HepG2 (cell line): ENCODE data around the gene HEMK1. TPM values are rescaled to one million over a fixed set of nuclear protein-coding genes. Genes with fewer than 3 reads are reported as not detected.

Source experiments
- ATAC-seq: fragments of 200-7000 bp; cut with Tn5 transposase; 3 replicates; pipeline ENCODE4 v1.9.1; 2020; ENCODE audit warnings: mild to moderate bottlenecking, moderate library complexity
- BruUV-seq: library from RNA; stranded (reverse); fragments of 400-500 nt; replicated peaks from 2 replicates; lab custom pipeline; 2021; lab: Mats Ljungman, UMichigan
- CTCF ChIA-PET: fragments of 300-600 bp; formaldehyde crosslinking; extraction: SDS; loops from one replicate; lab custom pipeline; 2021; ENCODE audit warnings: low total read pairs, inconsistent platforms, low intra/inter-chr PET ratio; lab: Yijun Ruan, JAX
- POLR2A ChIA-PET: fragments of 350-600 bp; sonication (Branson Sonifier 250); formaldehyde crosslinking; loops from one replicate; lab custom pipeline; 2020; ENCODE audit warnings: antibody characterized with exemption, inconsistent platforms; lab: Yijun Ruan, JAX
- DNase-seq: peaks from one replicate; pipeline ENCODE4 v3.0.0-alpha.2; 2015; ENCODE audit warnings: low spot score
- FAIRE-seq: peaks from 3 replicates; lab custom pipeline; 2011; peaks lifted over from hg19 to GRCh38; lab: Jason Lieb, UNC
- H2AFZ ChIP-seq: one replicate; pipeline ENCODE4 v1.6.1; 2011; ENCODE audit warnings: low read length, inconsistent platforms
- H3K27ac ChIP-seq: fragments of 300-600 bp; 3 replicates; pipeline ENCODE4 v1.8.0; 2011; ENCODE audit warnings: mixed run types, mild to moderate bottlenecking, mixed read lengths, low read length, inconsistent platforms; ENCODE audit not compliant: insufficient read depth; ENCODE audit errors: extremely low read length
- H3K27me3 ChIP-seq, 2 experiments: fragments of 200-600 bp in 1 of 2; 2 replicates in 1 of 2; 3 replicates in 1 of 2; pipeline versions ENCODE4 v1.6.0 to v1.8.0; 2011; ENCODE audit warnings: low read length in 2 of 2, mild to moderate bottlenecking in 2 of 2, moderate library complexity in 2 of 2, inconsistent platforms in 1 of 2; ENCODE audit not compliant: insufficient read depth in 2 of 2, control insufficient read depth in 1 of 2
- H3K36me3 ChIP-seq, 2 experiments: fragments of 200-600 bp in 1 of 2; replicated peaks in 1 of 2; 2 replicates in 1 of 2; 3 replicates in 1 of 2; pipeline versions ENCODE4 v1.5.1 to v1.8.0; 2011; ENCODE audit warnings: low read length in 2 of 2, inconsistent platforms in 1 of 2; ENCODE audit not compliant: insufficient read depth in 2 of 2, control insufficient read depth in 1 of 2
- H3K4me1 ChIP-seq: 2 replicates; pipeline ENCODE4 v1.5.1; 2012; ENCODE audit warnings: low read length, inconsistent platforms; ENCODE audit not compliant: insufficient read depth
- H3K4me2 ChIP-seq: 2 replicates; pipeline ENCODE4 v1.6.0; 2011; ENCODE audit warnings: low read depth, low read length, inconsistent platforms
- H3K4me3 ChIP-seq, 3 experiments: fragments of 200-600 bp in 1 of 3; sonication (generic), shearing (Covaris generic) in 1 of 3; replicated peaks in 1 of 3; 2 replicates each; pipeline ENCODE4 v1.5.1; 2011 to 2016; ENCODE audit warnings: low read length in 3 of 3, inconsistent platforms in 2 of 3, low read depth in 2 of 3, mild to moderate bottlenecking in 2 of 3, control low read depth in 1 of 3, mixed read lengths in 1 of 3; ENCODE audit not compliant: insufficient read depth in 1 of 3
- H3K79me2 ChIP-seq: one replicate; pipeline ENCODE4 v1.6.1; 2011; ENCODE audit warnings: low read length, inconsistent platforms; ENCODE audit not compliant: insufficient read depth
- H3K9ac ChIP-seq: 2 replicates; pipeline ENCODE4 v1.6.0; 2011; ENCODE audit warnings: mild to moderate bottlenecking, low read depth, low read length, inconsistent platforms; ENCODE audit not compliant: insufficient read depth
- H3K9me3 ChIP-seq: 2 replicates; pipeline ENCODE4 v1.5.1; 2012; ENCODE audit warnings: mild to moderate bottlenecking, low read length
- H4K20me1 ChIP-seq: 2 replicates; pipeline ENCODE4 v1.6.0; 2011; ENCODE audit warnings: inconsistent platforms, mild to moderate bottlenecking, low read length, moderate library complexity; ENCODE audit not compliant: insufficient read depth
- EED ChIP-seq: sonication (generic); formaldehyde crosslinking; IDR thresholded peaks from 2 replicates; pipeline ENCODE4 v1.5.0; 2020; ENCODE audit warnings: mild to moderate bottlenecking, missing genetic modification reagents
- FOXK2 ChIP-seq: fragments of 450-650 bp; IDR thresholded peaks from 2 replicates; pipeline ENCODE4 v1.6.1; 2016
- HCFC1 ChIP-seq: fragments of 150-350 bp; IDR thresholded peaks from 2 replicates; pipeline ENCODE4 v1.6.1; 2014; ENCODE audit warnings: low read depth, low read length
- HMG20A ChIP-seq: IDR thresholded peaks from 2 replicates; pipeline ENCODE4 v1.6.1; 2016; ENCODE audit warnings: borderline replicate concordance
- KAT7 ChIP-seq: IDR thresholded peaks from 2 replicates; pipeline ENCODE4 v1.6.1; 2018; ENCODE audit warnings: borderline replicate concordance, missing compliant biosample characterization
- LCORL ChIP-seq, 2 experiments: fragments of 450-650 bp in 1 of 2; sonication (generic) in 1 of 2; formaldehyde crosslinking in 1 of 2; IDR thresholded peaks; 2 replicates each; pipeline versions ENCODE4 v1.5.0 to v1.6.1; 2017 to 2020; ENCODE audit warnings: antibody characterized with exemption in 1 of 2, missing genetic modification reagents in 1 of 2
- MIER3 ChIP-seq: IDR thresholded peaks from 2 replicates; pipeline ENCODE4 v1.6.1; 2016; ENCODE audit warnings: missing compliant biosample characterization, borderline replicate concordance
- MTF2 ChIP-seq: sonication (generic); formaldehyde crosslinking; IDR thresholded peaks from 2 replicates; pipeline ENCODE4 v1.5.0; 2020; ENCODE audit warnings: missing genetic modification reagents, borderline replicate concordance
- NCOA1 ChIP-seq: sonication (generic); formaldehyde crosslinking; IDR thresholded peaks from 2 replicates; pipeline ENCODE4 v1.9.0; 2021; ENCODE audit warnings: missing genetic modification reagents
- NCOA2 ChIP-seq: sonication (generic); formaldehyde crosslinking; IDR thresholded peaks from 2 replicates; pipeline ENCODE4 v1.8.0; 2022; ENCODE audit warnings: inconsistent platforms
- NFYC ChIP-seq: IDR thresholded peaks from 2 replicates; pipeline ENCODE4 v1.6.1; 2016; ENCODE audit warnings: missing genetic modification reagents, missing compliant biosample characterization
- NR2F1 ChIP-seq, 2 experiments: fragments of 450-650 bp in 1 of 2; formaldehyde crosslinking in 1 of 2; IDR thresholded peaks; 2 replicates each; pipeline versions ENCODE4 v1.5.0 to v1.6.1; 2016 to 2020; ENCODE audit warnings: mild to moderate bottlenecking in 1 of 2, missing compliant biosample characterization in 1 of 2, missing genetic modification reagents in 1 of 2, moderate library complexity in 1 of 2
- POGZ ChIP-seq: sonication (generic); formaldehyde crosslinking; IDR thresholded peaks from 2 replicates; pipeline ENCODE4 v1.4.0; 2020; ENCODE audit warnings: mild to moderate bottlenecking, missing genetic modification reagents
- ZFP82 ChIP-seq: sonication (generic); formaldehyde crosslinking; IDR thresholded peaks from 2 replicates; pipeline ENCODE4 v1.5.1; 2020; ENCODE audit warnings: mild to moderate bottlenecking, missing genetic modification reagents, borderline replicate concordance
- ZMYM3 ChIP-seq: sonication (generic); formaldehyde crosslinking; IDR thresholded peaks from 2 replicates; pipeline ENCODE4 v1.5.1; 2020; ENCODE audit warnings: mild to moderate bottlenecking, missing genetic modification reagents
- ZNF264 ChIP-seq: sonication (generic); formaldehyde crosslinking; IDR thresholded peaks from 2 replicates; pipeline ENCODE4 v1.4.0; 2020; ENCODE audit warnings: missing genetic modification reagents
- ZNF296 ChIP-seq: sonication (generic); formaldehyde crosslinking; conservative IDR thresholded peaks from 2 replicates; pipeline ENCODE4 v1.5.0; 2020; ENCODE audit warnings: mild to moderate bottlenecking, missing genetic modification reagents
- ZNF605 ChIP-seq: sonication (generic); formaldehyde crosslinking; IDR thresholded peaks from 2 replicates; pipeline ENCODE4 v1.8.0; 2022; ENCODE audit warnings: mild to moderate bottlenecking, missing genetic modification reagents
- ZSCAN22 ChIP-seq: sonication (generic); formaldehyde crosslinking; IDR thresholded peaks from 2 replicates; pipeline ENCODE4 v1.4.0; 2020; ENCODE audit warnings: mild to moderate bottlenecking, missing genetic modification reagents
- WGBS: methylation state at CpG from one replicate; pipeline ENCODE4 v1.1.6; 2017; ENCODE audit warnings: low lambda C conversion rate; 5-methylcytosine and 5-hydroxymethylcytosine counted together
- in situ Hi-C: cut with HindIII; loops from 2 replicates; pipeline ENCODE4 v1.10.0; 2017; ENCODE audit warnings: low pct_unique_long_range_greater_than_20kb; ENCODE audit not compliant: extremely low pct_ligation_motif_present
- intact Hi-C: fragments of 100-400 bp; cut with micrococcal nuclease; formaldehyde crosslinking; loops from one replicate; pipeline ENCODE4 v1.10.0; 2022; ENCODE audit not compliant: unreplicated experiment
- polyA plus RNA-seq, 8 experiments: library from polyadenylated mRNA; depleted of rRNA in 3 of 8; stranded (reverse) in 7 of 8; unstranded in 1 of 8; fragments of >200 nt; fragmentation: Illumina TruSeq in 4 of 8; extraction: Trizol in 4 of 8; gene quantifications; 2 replicates each; pipeline versions ENCODE4 v1.2.1 to v1.2.3, GENCODE V29; 2011 to 2016; ENCODE audit warnings: low read depth in 4 of 8, missing spikeins in 1 of 8, mixed read lengths in 1 of 8; ENCODE audit not compliant: insufficient read depth in 1 of 8
- total RNA-seq, 5 experiments: library from RNA; depleted of rRNA; stranded (reverse); fragments of >200 nt; fragmentation: Illumina TruSeq; extraction: Trizol; gene quantifications; 2 replicates each; pipeline ENCODE4 v1.2.3, GENCODE V29; 2016; ENCODE audit warnings: low read depth in 1 of 5
- TF ChIP-seq, protein P1 (sequence below): IDR thresholded peaks from 2 replicates; pipeline ENCODE4 v1.6.1; 2016; ENCODE audit warnings: low read depth, borderline replicate concordance
- TF ChIP-seq, protein P2 (sequence below): sonication (generic); formaldehyde crosslinking; IDR thresholded peaks from 2 replicates; pipeline ENCODE4 v1.4.0; 2020; ENCODE audit warnings: missing genetic modification reagents

The HEMK1 gene
- total and polyA plus RNA-seq, 2 of the 13 experiments (the other 11 are each of a cell fraction or from before 2014, with no cell fraction given): 9.8 to 12.6 TPM

DNA sequence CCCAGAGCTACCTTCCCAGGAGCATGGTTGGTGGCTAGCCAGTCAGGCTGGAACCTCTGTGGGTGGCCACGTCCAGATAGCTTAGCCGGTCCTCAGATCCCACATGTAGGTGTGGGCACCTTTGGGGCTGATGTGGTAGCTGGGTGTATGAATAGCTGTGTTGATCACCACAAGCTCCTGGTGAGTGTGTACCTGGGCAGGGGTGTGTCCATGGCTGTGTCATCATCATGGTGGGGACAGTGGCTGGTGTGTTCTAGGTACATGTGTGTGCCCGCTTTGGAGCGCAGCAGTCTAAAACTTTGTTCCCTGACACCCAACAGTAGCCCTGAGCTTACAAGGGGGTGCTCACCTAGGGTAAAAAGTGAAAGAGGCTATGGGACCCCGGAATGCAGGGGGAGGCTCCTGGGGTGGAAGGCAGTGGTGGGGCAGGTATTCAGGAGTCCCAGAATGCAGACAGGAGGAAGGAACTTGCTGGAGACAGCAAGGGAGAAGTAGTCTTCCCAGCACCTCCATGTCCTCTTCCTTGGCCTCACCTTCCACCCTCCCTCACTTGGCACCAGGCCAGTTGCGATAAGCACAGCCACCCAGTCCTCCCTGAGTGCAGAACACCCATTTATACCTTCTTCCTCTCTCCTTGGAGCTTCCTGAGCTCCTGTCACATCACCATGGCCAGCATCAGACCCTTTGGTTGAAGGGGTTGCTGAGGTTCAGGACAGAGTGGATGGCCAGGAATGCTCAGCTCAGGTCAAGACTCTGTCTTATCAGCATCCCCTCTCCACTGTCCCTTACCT, 41.1 kb downstream of the HEMK1 start (continued):
- TF ChIP-seq NCOA2 (CRISPR knock-in tag) (no peak), ZNF296 (CRISPR knock-in tag) (no peak), ZNF605 (CRISPR knock-in tag) (no peak), EED (no peak), NFYC (CRISPR knock-in tag) (no peak)

DNA sequence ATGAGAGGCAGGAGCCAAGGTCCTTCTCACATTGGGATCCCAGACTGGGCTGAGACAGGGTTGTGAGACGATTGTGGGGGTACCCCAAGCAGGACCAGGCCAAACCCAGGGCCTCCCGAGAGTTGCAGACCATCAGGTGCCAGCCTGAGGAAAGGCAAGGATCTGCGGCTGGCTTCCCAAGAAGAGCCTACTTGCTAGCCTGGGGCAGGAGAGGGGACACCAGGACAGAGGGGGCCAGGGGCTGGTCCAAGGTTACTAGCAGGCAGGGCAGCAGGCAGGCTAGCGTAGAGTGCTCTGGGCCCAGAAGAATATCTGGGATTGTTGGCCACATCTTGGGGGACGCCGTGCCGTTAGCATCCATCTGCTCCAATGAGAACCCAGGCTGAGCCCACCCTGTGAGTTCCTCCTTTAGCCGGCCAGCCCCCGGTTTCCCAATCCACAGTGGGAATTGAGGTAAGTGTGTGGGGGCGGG, 41.7 kb downstream of the HEMK1 start:
- BruUV-seq: no TSS peak
- Histone ChIP-seq H3K4me2 (peak overlapping the region; percentile 83), H3K9me3 (no peaks in the 10 kb centered on the region), H4K20me1 (no peaks in the 10 kb centered on the region), H2AFZ (no peak overlapping the region), H3K4me1 (peaks cover 41% of the 10 kb centered on the region), H3K4me3 (peak overlapping the region; percentile 32 to 76 (median 55); a peak in 5 of 6 replicates), H3K27ac (peak overlapping the region; percentile 19), H3K36me3 (peaks cover 0 to 5% of the 10 kb centered on the region in 2 experiments; a peak in 1 of 5 replicates), H3K9ac (peak overlapping the region; percentile 61; the same call in 1 of the 2 replicates), H3K79me2 (no peaks in the 10 kb centered on the region), H3K27me3 (0 out of 5 replicates have a peak, but pooled peaks cover 0 to 10% of the 10 kb centered on the region in 2 experiments)
- intact Hi-C loops (loop anchor here (1.0 to 10.0 kb wide), 3 partner anchors 10 to 354 kb away; no protein-coding TSS in a partner anchor), in situ Hi-C loops (loop anchor here (5.0 kb wide), 1 partner anchor 39 kb away; no protein-coding TSS in a partner anchor)
- FAIRE-seq: no peak
- ChIA-PET POLR2A (interaction anchor here (0.6 to 4.5 kb wide), 9 partner anchors 9 to 797 kb away, joined by 3 to 101 read pairs (median 9); partner anchors contain the start of gene HEMK1), CTCF (interaction anchor here (8.0 kb wide), 1 partner anchor 39 kb away, joined by 182 read pairs; the partner anchor contains the start of gene HEMK1)
- 53% methylated on average over 2 of the region's 10 CpGs for WGBS
- no peak for DNase-seq
- ATAC-seq: no peak
- no peak for TF ChIP-seq LCORL (IDR thresholded peaks at IDR 0.05)
- TF ChIP-seq LCORL (CRISPR knock-in tag; IDR thresholded peaks at IDR 0.05): 0 out of 2 replicates have a peak, but pooled peaks have one; percentile 1
- no peak for TF ChIP-seq HMG20A
- TF ChIP-seq KAT7 (CRISPR knock-in tag): no peak
- TF ChIP-seq FOXK2: no peak
- no peak for TF ChIP-seq ZFP82
- TF ChIP-seq MIER3 (CRISPR knock-in tag): no peak
- TF ChIP-seq ZMYM3 (CRISPR knock-in tag): no peak
- no peak; the same call in 1 of the 2 replicates for TF ChIP-seq MTF2 (CRISPR knock-in tag)
- TF ChIP-seq, protein P1, sequence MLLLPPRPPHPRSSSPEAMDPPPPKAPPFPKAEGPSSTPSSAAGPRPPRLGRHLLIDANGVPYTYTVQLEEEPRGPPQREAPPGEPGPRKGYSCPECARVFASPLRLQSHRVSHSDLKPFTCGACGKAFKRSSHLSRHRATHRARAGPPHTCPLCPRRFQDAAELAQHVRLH: no peak
- no peak for TF ChIP-seq ZNF264 (CRISPR knock-in tag)
- no peak for TF ChIP-seq POGZ (CRISPR knock-in tag)
- TF ChIP-seq HCFC1: no peak
- TF ChIP-seq ZSCAN22 (CRISPR knock-in tag): no peak
- TF ChIP-seq NR2F1 (CRISPR knock-in tag; IDR thresholded peaks at IDR 0.05): no peak
- 0 out of 2 replicates have a peak, but pooled peaks have one; percentile 9 for TF ChIP-seq NCOA1 (CRISPR knock-in tag)
- TF ChIP-seq, protein P2, sequence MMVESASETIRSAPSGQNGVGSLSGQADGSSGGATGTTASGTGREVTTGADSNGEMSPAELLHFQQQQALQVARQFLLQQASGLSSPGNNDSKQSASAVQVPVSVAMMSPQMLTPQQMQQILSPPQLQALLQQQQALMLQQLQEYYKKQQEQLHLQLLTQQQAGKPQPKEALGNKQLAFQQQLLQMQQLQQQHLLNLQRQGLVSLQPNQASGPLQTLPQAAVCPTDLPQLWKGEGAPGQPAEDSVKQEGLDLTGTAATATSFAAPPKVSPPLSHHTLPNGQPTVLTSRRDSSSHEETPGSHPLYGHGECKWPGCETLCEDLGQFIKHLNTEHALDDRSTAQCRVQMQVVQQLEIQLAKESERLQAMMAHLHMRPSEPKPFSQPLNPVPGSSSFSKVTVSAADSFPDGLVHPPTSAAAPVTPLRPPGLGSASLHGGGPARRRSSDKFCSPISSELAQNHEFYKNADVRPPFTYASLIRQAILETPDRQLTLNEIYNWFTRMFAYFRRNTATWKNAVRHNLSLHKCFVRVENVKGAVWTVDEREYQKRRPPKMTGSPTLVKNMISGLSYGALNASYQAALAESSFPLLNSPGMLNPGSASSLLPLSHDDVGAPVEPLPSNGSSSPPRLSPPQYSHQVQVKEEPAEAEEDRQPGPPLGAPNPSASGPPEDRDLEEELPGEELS (CRISPR knock-in tag): no peak
